ENCODE results near the gene PML.

The PML gene

GRCh38 chr15:73994413-73994883 is at the start of gene PML:
TSS of gene PML (plus strand) at chr15:73994716. CDS start at chr15:73994813, 97 bp downstream.
- in situ Hi-C loops (cut with MboI; ENCODE audit: low sequenced_read_pairs): no loop called here

- in situ Hi-C loops (cut with MboI; ENCODE audit: low sequenced_read_pairs): no loop called here
Measured at GRCh38 chr15:73945130-73945508, 49.4 kb upstream of the PML start.

GRCh38 chr15:73946046-73946721 is 48.3 kb upstream of the PML start:
- in situ Hi-C loops (cut with MboI; ENCODE audit: low sequenced_read_pairs): no loop called here

- in situ Hi-C loops (cut with MboI; ENCODE audit: low sequenced_read_pairs): no loop called here
Measured at GRCh38 chr15:73946795-73947370, 47.6 kb upstream of the PML start.

GRCh38 chr15:73947651-73948050 is 46.9 kb upstream of the PML start:
- in situ Hi-C loops (cut with MboI; ENCODE audit: low sequenced_read_pairs): no loop called here

- in situ Hi-C loops (cut with MboI; ENCODE audit: low sequenced_read_pairs): no loop called here
Measured at GRCh38 chr15:73948396-73948795, 46.1 kb upstream of the PML start.

- in situ Hi-C loops (cut with MboI; ENCODE audit: low sequenced_read_pairs): no loop called here
Measured at GRCh38 chr15:73948982-73949381, 45.5 kb upstream of the PML start.

GRCh38 chr15:73949496-73949895 is 45.0 kb upstream of the PML start:
- in situ Hi-C loops (cut with MboI; ENCODE audit: low sequenced_read_pairs): no loop called here

GRCh38 chr15:73950479-73950830 is 44.1 kb upstream of the PML start:
- in situ Hi-C loops (cut with MboI; ENCODE audit: low sequenced_read_pairs): loop anchor here (25.0 kb wide), 1 partner anchor 362 kb away; no protein-coding TSS in a partner anchor

- in situ Hi-C loops (cut with MboI; ENCODE audit: low sequenced_read_pairs): loop anchor here (25.0 kb wide), 1 partner anchor 361 kb away; no protein-coding TSS in a partner anchor
Measured at GRCh38 chr15:73950831-73951561, 43.5 kb upstream of the PML start.

GRCh38 chr15:73951601-73952000 is 42.9 kb upstream of the PML start:
- in situ Hi-C loops (cut with MboI; ENCODE audit: low sequenced_read_pairs): loop anchor here (25.0 kb wide), 1 partner anchor 361 kb away; no protein-coding TSS in a partner anchor

- in situ Hi-C loops (cut with MboI; ENCODE audit: low sequenced_read_pairs): loop anchor here (25.0 kb wide), 1 partner anchor 360 kb away; no protein-coding TSS in a partner anchor
Measured at GRCh38 chr15:73952171-73952912, 42.2 kb upstream of the PML start.

- in situ Hi-C loops (cut with MboI; ENCODE audit: low sequenced_read_pairs): loop anchor here (25.0 kb wide), 1 partner anchor 359 kb away; no protein-coding TSS in a partner anchor
Measured at GRCh38 chr15:73952913-73953750, 41.4 kb upstream of the PML start.

GRCh38 chr15:73954188-73955145 is 40.0 kb upstream of the PML start:
- in situ Hi-C loops (cut with MboI; ENCODE audit: low sequenced_read_pairs): loop anchor here (25.0 kb wide), 1 partner anchor 358 kb away; no protein-coding TSS in a partner anchor

- in situ Hi-C loops (cut with MboI; ENCODE audit: low sequenced_read_pairs): loop anchor here (25.0 kb wide), 1 partner anchor 357 kb away; no protein-coding TSS in a partner anchor
Measured at GRCh38 chr15:73955326-73955725, 39.2 kb upstream of the PML start.

GRCh38 chr15:73955861-73956742 is 38.4 kb upstream of the PML start:
- in situ Hi-C loops (cut with MboI; ENCODE audit: low sequenced_read_pairs): loop anchor here (25.0 kb wide), 1 partner anchor 356 kb away; no protein-coding TSS in a partner anchor

GRCh38 chr15:73956743-73957135 is 37.8 kb upstream of the PML start:
- in situ Hi-C loops (cut with MboI; ENCODE audit: low sequenced_read_pairs): loop anchor here (25.0 kb wide), 1 partner anchor 356 kb away; no protein-coding TSS in a partner anchor

- in situ Hi-C loops (cut with MboI; ENCODE audit: low sequenced_read_pairs): loop anchor here (25.0 kb wide), 1 partner anchor 355 kb away; no protein-coding TSS in a partner anchor
Measured at GRCh38 chr15:73957276-73957675, 37.2 kb upstream of the PML start.
